K562 (cell line): Measurements from ENCODE around the gene CHDH. TPM values are rescaled to one million over a fixed set of nuclear protein-coding genes. Genes with fewer than 3 reads are reported as not detected.

ENCODE experiments used
- ATAC-seq: fragments of 200-7000 bp; cut with Tn5 transposase; 3 replicates; pipeline ENCODE4 v1.9.1; 2020; ENCODE audit warnings: moderate library complexity
- BruUV-seq: library from RNA; stranded (reverse); fragments of 400-500 nt; replicated peaks from 2 replicates; lab custom pipeline; 2021; lab: Mats Ljungman, UMichigan
- CTCF ChIA-PET: fragments of 300-600 bp; formaldehyde crosslinking; extraction: SDS; loops from one replicate; lab custom pipeline; 2021; ENCODE audit warnings: low intra/inter-chr PET ratio; lab: Yijun Ruan, JAX
- POLR2A ChIA-PET: fragments of 300-600, 350-650 bp; sonication (Branson Sonifier 250); formaldehyde crosslinking; extraction: SDS; loops from one replicate; lab custom pipeline; 2021; ENCODE audit warnings: antibody characterized with exemption, inconsistent platforms; lab: Yijun Ruan, JAX
- DNase-seq, 4 experiments: peaks; one replicate each; pipeline versions ENCODE4 v3.0.0 to v3.0.0-alpha.2; 2011 to 2018; ENCODE audit warnings: low spot score in 3 of 4, mixed read lengths in 3 of 4; ENCODE audit errors: extremely low read depth in 1 of 4
- FAIRE-seq: peaks from 2 replicates; lab custom pipeline; 2011; peaks lifted over from hg19 to GRCh38; lab: Jason Lieb, UNC
- H2AFZ ChIP-seq: 2 replicates; pipeline ENCODE4 v1.6.0; 2011; ENCODE audit warnings: low read depth, low read length, control low read depth, inconsistent platforms
- H3K27ac ChIP-seq: fragments of 200-600 bp; 3 replicates; pipeline ENCODE4 v1.8.0; 2011; ENCODE audit warnings: low read depth, mild to moderate bottlenecking, control low read depth, inconsistent platforms, low read length, moderate library complexity, mixed read lengths; ENCODE audit errors: extremely low read depth
- H3K27me3 ChIP-seq, 2 experiments: fragments of 300-600 bp in 1 of 2; 2 replicates in 1 of 2; 3 replicates in 1 of 2; pipeline versions ENCODE4 v1.6.0 to v1.8.0; 2011; ENCODE audit warnings: inconsistent platforms in 2 of 2, low read length in 2 of 2, mild to moderate bottlenecking in 1 of 2, mixed read lengths in 1 of 2, moderate library complexity in 1 of 2; ENCODE audit not compliant: control insufficient read depth in 2 of 2, insufficient read depth in 2 of 2
- H3K36me3 ChIP-seq: fragments of 300-600 bp; 3 replicates; pipeline ENCODE4 v1.8.0; 2011; ENCODE audit warnings: mild to moderate bottlenecking, low read length, inconsistent platforms; ENCODE audit not compliant: control insufficient read depth, insufficient read depth
- H3K4me1 ChIP-seq, 2 experiments: fragments of 200-600 bp in 1 of 2; replicated peaks in 1 of 2; 2 replicates in 1 of 2; 3 replicates in 1 of 2; pipeline versions ENCODE4 v1.5.1 to v1.8.0; 2011; ENCODE audit warnings: inconsistent platforms in 2 of 2, low read length in 2 of 2, mild to moderate bottlenecking in 1 of 2, mixed read lengths in 1 of 2, moderate library complexity in 1 of 2; ENCODE audit not compliant: control insufficient read depth in 2 of 2, insufficient read depth in 2 of 2
- H3K4me2 ChIP-seq: 2 replicates; pipeline ENCODE4 v1.6.1; 2011; ENCODE audit warnings: low read length, control low read depth, inconsistent platforms, mixed read lengths; ENCODE audit not compliant: insufficient read depth
- H3K4me3 ChIP-seq: fragments of 200-600 bp; sonication (generic), shearing (Covaris generic); 2 replicates; pipeline ENCODE4 v1.5.1; 2016; ENCODE audit warnings: control low read depth, inconsistent platforms
- H3K79me2 ChIP-seq: fragments of 200-600 bp; 3 replicates; pipeline ENCODE4 v1.8.0; 2011; ENCODE audit warnings: low read length, inconsistent platforms; ENCODE audit not compliant: control insufficient read depth, insufficient read depth
- H3K9ac ChIP-seq, 2 experiments: 2 replicates each; pipeline versions ENCODE4 v1.6.0 to v1.6.1; 2011; ENCODE audit warnings: low read depth in 2 of 2, low read length in 2 of 2, control low read depth in 1 of 2, inconsistent platforms in 1 of 2, mild to moderate bottlenecking in 1 of 2, mixed read lengths in 1 of 2; ENCODE audit not compliant: insufficient read depth in 1 of 2
- H3K9me1 ChIP-seq: one replicate; pipeline ENCODE4 v1.6.0; 2011; ENCODE audit warnings: inconsistent platforms, mild to moderate bottlenecking, low read length, moderate library complexity; ENCODE audit not compliant: control insufficient read depth, insufficient read depth
- H3K9me3 ChIP-seq: replicated peaks from 2 replicates; pipeline ENCODE4 v1.5.1; 2011; ENCODE audit warnings: low read depth, low read length, inconsistent platforms; ENCODE audit not compliant: control insufficient read depth, insufficient read depth
- H4K20me1 ChIP-seq: replicated peaks from 2 replicates; pipeline ENCODE4 v1.6.1; 2011; ENCODE audit warnings: low read length, inconsistent platforms, mixed read lengths; ENCODE audit not compliant: control insufficient read depth, insufficient read depth
- ELK1 ChIP-seq: sonication (generic); formaldehyde crosslinking; IDR thresholded peaks from 2 replicates; pipeline ENCODE4 v1.8.1; 2022; ENCODE audit warnings: missing genetic modification reagents
- SNRNP70 ChIP-seq: fragments of 200-400 bp; formaldehyde crosslinking; optimal IDR thresholded peaks from 2 replicates; pipeline ENCODE3; 2017; ENCODE audit warnings: low read depth, low read length
- ZBTB17 ChIP-seq: fragments of 450-650 bp; formaldehyde crosslinking; IDR thresholded peaks from 2 replicates; pipeline ENCODE4 v1.4.0; 2020; ENCODE audit warnings: mild to moderate bottlenecking
- ZNF282 ChIP-seq: sonication (generic); formaldehyde crosslinking; IDR thresholded peaks from 2 replicates; pipeline ENCODE4 v1.8.1; 2023; ENCODE audit warnings: missing genetic modification reagents
- ZNF407 ChIP-seq: fragments of 450-650 bp; IDR thresholded peaks from 2 replicates; pipeline ENCODE4 v1.6.1; 2016; ENCODE audit warnings: low read depth
- WGBS: fragments of 100-300 bp; shearing (Covaris generic); methylation state at CpG from one replicate; pipeline ENCODE4 v1.1.6; 2016; ENCODE audit warnings: low coverage, mixed read lengths; ENCODE audit not compliant: insufficient coverage; ENCODE audit errors: missing lambda C conversion rate; 5-methylcytosine and 5-hydroxymethylcytosine counted together
- in situ Hi-C: fragments of 300-500 bp; cut with MboI; formaldehyde crosslinking; loops from 4 replicates; pipeline ENCODE4 v1.15.0; 2018; ENCODE audit warnings: inconsistent platforms, mixed read lengths
- intact Hi-C: fragments of 100-400 bp; cut with micrococcal nuclease; formaldehyde crosslinking; loops from 2 replicates; pipeline ENCODE4 v1.14.2; 2022
- polyA plus RNA-seq, 8 experiments: library from polyadenylated mRNA; depleted of rRNA in 4 of 8; stranded (reverse) in 5 of 8; unstranded in 3 of 8; fragments of >200 nt; fragmentation: Nextera tagmentation in 2 of 8; fragmentation: Illumina TruSeq in 1 of 8; extraction: Ambion mirVana in 2 of 8; extraction: Trizol in 1 of 8; gene quantifications; 2 replicates each; pipeline versions ENCODE4 v1.2.1 to v1.2.3, GENCODE V29; 2011 to 2014; ENCODE audit warnings: inconsistent platforms in 1 of 8, missing spikeins in 1 of 8
- total RNA-seq, 7 experiments: library from RNA; depleted of rRNA in 6 of 7; stranded (reverse); fragments of >200 nt in 6 of 7; fragmentation: Illumina TruSeq in 2 of 7; extraction: Trizol in 2 of 7; gene quantifications; 2 replicates each; pipeline versions ENCODE4 v1.2.1 to v1.2.3, GENCODE V29; 2011 to 2021; ENCODE audit warnings: low replicate concordance in 1 of 7
- TF ChIP-seq, protein P1 (sequence below): fragments of 450-650 bp; IDR thresholded peaks from 2 replicates; pipeline ENCODE4 v1.7.0; 2016; ENCODE audit warnings: borderline replicate concordance

The CHDH gene
- total and polyA plus RNA-seq, 9 of the 15 experiments (the other 6 are each of a cell fraction or from before 2014, with no cell fraction given) = 0.06 to 1.9 (median 0.46) TPM

- DNase-seq (no peak), ATAC-seq (no peak), FAIRE-seq (no peak)
- TF ChIP-seq SNRNP70 (no peak), ZNF407 (no peak), ZNF282 (CRISPR knock-in tag) (no peak), ELK1 (CRISPR knock-in tag) (no peak), ZBTB17 (CRISPR knock-in tag) (no peak)
- TF ChIP-seq, protein P1, sequence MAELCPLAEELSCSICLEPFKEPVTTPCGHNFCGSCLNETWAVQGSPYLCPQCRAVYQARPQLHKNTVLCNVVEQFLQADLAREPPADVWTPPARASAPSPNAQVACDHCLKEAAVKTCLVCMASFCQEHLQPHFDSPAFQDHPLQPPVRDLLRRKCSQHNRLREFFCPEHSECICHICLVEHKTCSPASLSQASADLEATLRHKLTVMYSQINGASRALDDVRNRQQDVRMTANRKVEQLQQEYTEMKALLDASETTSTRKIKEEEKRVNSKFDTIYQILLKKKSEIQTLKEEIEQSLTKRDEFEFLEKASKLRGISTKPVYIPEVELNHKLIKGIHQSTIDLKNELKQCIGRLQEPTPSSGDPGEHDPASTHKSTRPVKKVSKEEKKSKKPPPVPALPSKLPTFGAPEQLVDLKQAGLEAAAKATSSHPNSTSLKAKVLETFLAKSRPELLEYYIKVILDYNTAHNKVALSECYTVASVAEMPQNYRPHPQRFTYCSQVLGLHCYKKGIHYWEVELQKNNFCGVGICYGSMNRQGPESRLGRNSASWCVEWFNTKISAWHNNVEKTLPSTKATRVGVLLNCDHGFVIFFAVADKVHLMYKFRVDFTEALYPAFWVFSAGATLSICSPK = no peak
- no peaks in the 10 kb centered on the region for H3K9me1 ChIP-seq
- ChIA-PET CTCF (no interaction called here), POLR2A (interaction anchor here (0.7 kb wide), 1 partner anchor 36 kb away, joined by 3 read pairs; no protein-coding TSS in a partner anchor)
- no peaks in the 10 kb centered on the region for H3K79me2 ChIP-seq
- H3K9me3 ChIP-seq = no peaks in the 10 kb centered on the region
- no peak overlapping the region for H3K4me3 ChIP-seq
- no peak overlapping the region for H2AFZ ChIP-seq
- intact Hi-C loops = no loop called here
- H3K4me1 ChIP-seq = no peaks in the 10 kb centered on the region; a peak in 1 of 5 replicates
- 0% methylated on average over 3 of the region's 15 CpGs for WGBS
- in situ Hi-C loops = no loop called here
- H3K4me2 ChIP-seq = no peak overlapping the region
- H3K27ac ChIP-seq = no peak overlapping the region
- H3K36me3 ChIP-seq = no peaks in the 10 kb centered on the region
- H3K27me3 ChIP-seq = peaks cover 16 to 82% of the 10 kb centered on the region in 2 experiments; a peak in 4 of 5 replicates
- H3K9ac ChIP-seq = no peak overlapping the region
- no TSS peak for BruUV-seq
- no peaks in the 10 kb centered on the region for H4K20me1 ChIP-seq
These were observed 39.0 kb downstream of the CHDH start for GRCh38 chr3:53807117-53807810.
